ENCODE measurements around the gene POU3F1. TPM values are rescaled to one million over a fixed set of nuclear protein-coding genes. Genes with fewer than 3 reads are reported as not detected.

POU3F1 gene
- total and polyA plus RNA-seq, 10 of the 15 experiments (the other 5 are each of a cell fraction or from before 2014, with no cell fraction given) = 0.04 to 0.53 (median 0.10) TPM; not detected in 3

GRCh38 chr1:38061883-38062328, 15.3 kb upstream of the POU3F1 start (continued):
- TF ChIP-seq GATAD2B (conservative IDR thresholded peaks at IDR 0.05; ENCODE audit: low read depth) = peak; percentile 62; the same call in 1 of the 2 replicates
- no peak for TF ChIP-seq ASH2L (IDR thresholded peaks at IDR 0.05; ENCODE audit: borderline replicate concordance, low read depth)
- TF ChIP-seq TAF1 (IDR thresholded peaks at IDR 0.05; ENCODE audit: borderline replicate concordance, low read depth, low read length) = no peak
- no peak for TF ChIP-seq MYC (IDR thresholded peaks at IDR 0.05; ENCODE audit: insufficient read depth, insufficient read length, insufficient replicate concordance, low read length, severe bottlenecking)
- TF ChIP-seq SMAD1 (IDR thresholded peaks at IDR 0.05; ENCODE audit: low read depth, partially characterized antibody) = no peak
- no peak for TF ChIP-seq HDAC2 (IDR thresholded peaks at IDR 0.05)
- TF ChIP-seq ZZZ3 (IDR thresholded peaks at IDR 0.05; ENCODE audit: control insufficient read depth, insufficient read length, low read depth) = no peak
- TF ChIP-seq IRF3 (IDR thresholded peaks at IDR 0.05) = no peak
- no peak for TF ChIP-seq MTA3 (IDR thresholded peaks at IDR 0.05; ENCODE audit: borderline replicate concordance, low read length)
- TF ChIP-seq IKZF1 (conservative IDR thresholded peaks at IDR 0.05) = peak; percentile 85
- TF ChIP-seq EED (IDR thresholded peaks at IDR 0.05; ENCODE audit: low read depth) = peak; percentile 69
- no peak for TF ChIP-seq SUZ12 (IDR thresholded peaks at IDR 0.05; ENCODE audit: unreplicated experiment)
- no peak for TF ChIP-seq E2F8 (IDR thresholded peaks at IDR 0.05; ENCODE audit: low read depth, partially characterized antibody)
- TF ChIP-seq ZBTB11 (CRISPR knock-in tag; IDR thresholded peaks at IDR 0.05) = no peak
- TF ChIP-seq CBFB (IDR thresholded peaks at IDR 0.05; ENCODE audit: low read depth) = 0 out of 2 replicates have a peak, but pooled peaks have one; percentile 37
- TF ChIP-seq ZNF274 (IDR thresholded peaks at IDR 0.05; ENCODE audit: insufficient read depth, insufficient read length) = no peak
- TF ChIP-seq PKNOX1 (IDR thresholded peaks at IDR 0.05) = no peak
- TF ChIP-seq ZNF207 (IDR thresholded peaks at IDR 0.05; ENCODE audit: borderline replicate concordance) = no peak
- no peak for TF ChIP-seq ELK1 (IDR thresholded peaks at IDR 0.05; ENCODE audit: low read depth, low read length)
- no peak for TF ChIP-seq BRCA1 (IDR thresholded peaks at IDR 0.05; ENCODE audit: low read depth, low read length)

Data from GM12878 (cell line).